GM19438 (cell line): ENCODE measurements around the gene ST3GAL5.

Source experiments
- ATAC-seq: cut with Tn5 transposase; IDR thresholded peaks from one replicate; pipeline ENCODE4 v1.9.1; 2021; ENCODE audit warnings: low read depth; ENCODE audit not compliant: unreplicated experiment

The ST3GAL5 gene

GRCh38 chr2:85793584-85793983 lies 95.2 kb downstream of the ST3GAL5 start:
- ATAC-seq = no peak

GRCh38 chr2:85792783-85793441 lies 95.9 kb downstream of the ST3GAL5 start:
- no peak for ATAC-seq

- ATAC-seq = no peak
These were observed 96.9 kb downstream of the ST3GAL5 start for GRCh38 chr2:85791704-85792565.

DNA sequence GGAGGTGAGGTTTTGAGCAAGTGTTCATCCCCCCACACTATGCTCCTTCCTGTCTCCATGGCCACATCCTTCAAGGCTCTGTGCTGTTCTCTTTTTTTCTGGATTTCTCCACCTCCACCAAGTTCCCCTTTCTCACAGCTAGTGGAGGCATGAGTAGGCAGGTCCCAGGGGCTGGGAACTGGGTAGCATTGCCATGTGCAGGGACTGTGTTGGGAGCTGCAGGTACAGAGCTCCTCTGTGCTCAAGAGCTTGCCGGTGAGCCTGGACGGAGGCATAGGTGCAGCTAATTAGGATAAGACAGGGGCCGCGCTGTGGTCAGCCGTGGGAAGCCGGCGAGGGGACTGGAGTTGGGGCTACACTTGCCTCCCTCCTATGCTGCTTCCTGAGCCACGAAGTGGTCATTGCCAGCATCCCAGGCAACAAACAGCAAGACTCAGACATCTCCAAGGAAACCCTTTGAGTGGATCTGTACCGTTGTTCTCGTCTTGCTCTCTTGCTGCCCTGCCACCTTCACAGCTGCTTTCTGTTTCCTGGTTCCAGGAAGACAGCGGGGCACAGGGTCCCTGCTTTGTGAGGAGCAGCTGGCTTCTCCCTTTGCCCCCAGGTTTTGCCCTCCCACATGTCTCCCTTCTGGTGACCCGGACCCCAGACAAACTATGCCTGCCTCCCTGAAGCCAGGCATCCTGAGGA lies 98.1 kb downstream of the ST3GAL5 start:
- no peak for ATAC-seq

GRCh38 chr2:85790032-85790431 lies 98.8 kb downstream of the ST3GAL5 start:
- no peak for ATAC-seq

DNA sequence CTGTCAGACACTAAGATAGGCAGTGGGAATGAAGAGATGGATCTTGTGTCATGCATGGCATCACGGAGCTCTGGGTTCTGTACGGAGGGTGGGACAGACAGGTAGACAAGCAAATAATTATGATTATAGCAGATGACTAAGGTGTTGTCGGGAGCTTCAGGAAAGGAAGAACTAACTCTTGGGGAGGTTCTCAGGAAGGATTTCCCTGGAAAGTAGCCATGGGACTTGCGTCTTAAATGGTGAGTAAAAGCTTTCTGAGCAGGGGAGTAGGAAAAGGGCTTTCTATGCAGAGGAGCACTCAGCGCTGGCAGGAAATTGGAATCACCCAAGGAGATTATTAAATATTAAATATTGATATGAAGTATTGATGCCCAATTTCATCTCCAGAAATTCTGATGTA lies 99.5 kb downstream of the ST3GAL5 start:
- no peak for ATAC-seq

- ATAC-seq = no peak
These were observed 100.2 kb downstream of the ST3GAL5 start for GRCh38 chr2:85788603-85789002.

GRCh38 chr2:85787981-85788340 lies 100.8 kb downstream of the ST3GAL5 start:
- ATAC-seq = no peak

DNA sequence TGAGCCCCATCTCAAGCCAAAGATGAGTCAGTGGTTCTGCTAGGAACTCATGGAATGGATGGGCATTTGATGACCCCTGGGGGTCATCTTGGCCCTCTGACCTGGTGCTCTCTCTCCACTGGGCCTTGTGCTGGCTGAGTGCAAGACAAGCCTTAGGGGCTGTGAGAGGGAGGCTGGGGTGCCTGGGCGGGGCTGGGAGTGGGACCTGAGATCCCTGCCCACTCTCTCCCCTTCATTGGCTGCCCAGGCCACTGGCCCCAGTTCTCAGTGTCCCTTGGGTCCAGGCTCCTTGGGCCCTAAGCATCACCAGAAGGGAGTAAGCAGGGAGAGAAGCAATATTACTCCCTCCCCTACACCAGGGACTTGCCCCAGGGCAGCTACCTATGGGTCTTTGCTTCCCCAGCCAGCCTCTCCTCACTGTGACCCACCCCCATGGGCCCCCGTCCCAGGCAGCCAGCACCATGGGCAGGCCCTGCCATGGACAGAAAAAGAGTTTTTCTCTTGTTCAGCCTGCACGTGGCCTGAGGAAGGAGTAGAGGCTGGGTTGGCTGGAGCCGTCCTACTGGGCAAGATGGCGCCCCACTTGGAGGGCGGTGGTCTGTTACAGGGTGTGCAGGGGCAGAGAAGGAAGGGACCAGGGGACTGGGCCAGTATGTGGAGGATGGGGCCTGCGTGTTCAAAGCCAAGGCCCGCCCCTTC lies 101.4 kb downstream of the ST3GAL5 start:
- ATAC-seq = no peak
